HuH-7 (cell line): ENCODE results near the gene SPATA22.
"Not testable (repeated sequence)": the region's sequence is repeated elsewhere in the genome, so short reads cannot be mapped to it uniquely, and the experiment has no call there.

Source experiments
- DNase-seq: peaks from one replicate; pipeline ENCODE4 v3.0.0; 2011; ENCODE audit warnings: low spot score

The SPATA22 gene

GRCh38 chr17:3472137-3472536, 518 bp upstream of the SPATA22 start:
- DNase-seq: no peak

GRCh38 chr17:3469529-3469928, 2.1 kb downstream of the SPATA22 start:
- no peak for DNase-seq

DNA sequence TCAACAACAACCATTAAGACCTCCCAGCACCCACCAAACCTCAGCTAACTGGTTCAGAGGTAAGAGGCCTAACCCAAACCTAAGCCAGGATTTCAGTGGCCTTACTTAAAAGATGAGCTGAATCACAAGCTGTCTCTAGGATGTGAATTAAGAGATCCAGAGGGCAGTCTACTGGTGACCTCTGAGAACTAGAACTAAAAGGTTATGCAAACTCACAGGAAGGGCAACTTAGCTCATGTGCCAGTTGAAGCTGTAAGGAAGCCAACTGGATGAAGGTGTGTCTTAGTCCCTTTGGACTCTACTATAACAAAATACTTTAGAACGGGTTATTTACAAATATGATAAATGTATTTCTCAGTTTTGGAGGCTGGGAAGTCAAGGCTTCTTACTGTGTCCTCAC, 5.3 kb downstream of the SPATA22 start:
- DNase-seq: not testable (repeated sequence)

GRCh38 chr17:3448059-3448665, 23.5 kb downstream of the SPATA22 start:
- no peak for DNase-seq

DNA sequence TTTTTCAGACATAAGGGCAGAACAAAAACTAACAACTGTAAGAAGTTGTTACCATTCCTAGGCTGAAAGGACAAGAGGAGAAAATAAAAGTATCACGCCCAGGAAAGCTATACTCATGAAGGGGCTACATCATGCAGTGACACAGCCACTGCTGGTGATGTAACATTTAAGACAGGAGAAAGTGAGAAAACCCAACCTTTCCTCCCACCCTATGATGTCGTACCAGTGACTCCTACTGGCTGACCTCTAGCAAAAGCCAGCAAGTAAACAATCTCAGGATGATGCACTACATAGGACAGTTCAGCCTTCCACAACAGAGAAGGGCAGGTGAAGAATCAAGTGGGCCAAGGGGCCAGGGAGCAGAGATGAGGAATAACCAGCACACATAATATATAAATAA, 24.0 kb downstream of the SPATA22 start:
- DNase-seq: no peak

- no peak for DNase-seq
Observed at GRCh38 chr17:3440451-3440850, 31.2 kb downstream of the SPATA22 start.

- no peak for DNase-seq
Observed at GRCh38 chr17:3438368-3438767, 33.3 kb downstream of the SPATA22 start.

GRCh38 chr17:3433741-3434140, 37.9 kb downstream of the SPATA22 start, which contains the start of gene OR1E2:
Gene OR1E2, minus strand, starts transcription at chr17:3433841. Its CDS starts 0 bp downstream, at chr17:3433841.
- DNase-seq: no peak

DNA sequence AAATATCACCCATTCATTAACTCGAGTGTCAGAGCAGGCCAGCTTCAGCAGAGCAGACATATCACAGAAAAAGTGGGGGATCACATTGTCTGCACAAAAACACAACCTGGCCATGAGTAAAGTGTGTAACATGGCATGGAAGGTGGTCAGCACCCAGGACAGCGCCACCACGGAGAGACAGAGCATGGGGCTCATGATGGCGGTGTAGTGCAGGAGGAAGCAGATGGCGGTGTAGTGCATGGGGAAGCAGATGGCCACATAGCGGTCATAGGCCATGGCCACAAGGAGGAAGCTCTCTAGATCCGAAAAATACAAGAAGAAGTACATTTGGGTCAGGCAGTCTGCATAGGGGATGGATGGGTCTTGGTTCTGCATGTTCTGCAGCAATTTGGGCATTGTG, 38.4 kb downstream of the SPATA22 start:
- DNase-seq: peak; percentile 12

DNA sequence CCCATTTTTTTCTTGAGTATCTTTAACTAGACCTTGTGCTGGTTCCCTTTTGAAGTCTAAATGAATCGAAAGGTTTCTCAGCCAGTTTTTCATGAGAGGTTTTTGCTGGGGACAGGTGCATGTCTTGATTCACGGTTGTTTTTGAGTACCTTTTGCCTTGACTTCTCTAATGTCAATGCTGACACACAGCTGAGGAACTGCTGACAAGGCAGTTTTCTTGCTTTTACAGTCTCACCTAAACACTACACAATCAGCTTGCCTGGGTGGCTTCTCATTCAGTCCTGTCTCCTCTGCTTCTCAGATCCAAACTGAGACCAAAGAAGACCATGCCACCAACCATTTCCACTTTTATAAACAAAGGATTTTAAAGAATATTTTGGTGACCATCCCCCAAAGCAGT, 53.4 kb downstream of the SPATA22 start:
- no peak for DNase-seq

DNA sequence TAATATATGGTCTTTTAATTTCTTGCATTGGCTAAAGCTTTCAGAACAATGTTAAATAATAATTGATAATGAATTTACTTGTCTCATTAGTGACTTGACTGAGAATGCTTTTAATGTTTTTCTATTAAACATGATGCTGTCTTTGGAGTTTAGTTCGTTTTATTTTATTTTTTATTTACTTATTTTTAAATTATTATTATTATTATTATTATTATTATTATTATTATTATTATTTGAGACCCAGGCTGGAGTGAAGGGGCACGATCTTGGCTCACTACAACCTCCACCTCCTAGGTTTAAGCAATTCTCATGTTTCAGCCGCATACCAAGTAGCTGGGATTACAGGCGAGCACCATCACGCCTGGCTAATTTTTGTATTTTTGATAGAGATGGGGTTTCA, 56.0 kb downstream of the SPATA22 start:
- DNase-seq: no peak

DNA sequence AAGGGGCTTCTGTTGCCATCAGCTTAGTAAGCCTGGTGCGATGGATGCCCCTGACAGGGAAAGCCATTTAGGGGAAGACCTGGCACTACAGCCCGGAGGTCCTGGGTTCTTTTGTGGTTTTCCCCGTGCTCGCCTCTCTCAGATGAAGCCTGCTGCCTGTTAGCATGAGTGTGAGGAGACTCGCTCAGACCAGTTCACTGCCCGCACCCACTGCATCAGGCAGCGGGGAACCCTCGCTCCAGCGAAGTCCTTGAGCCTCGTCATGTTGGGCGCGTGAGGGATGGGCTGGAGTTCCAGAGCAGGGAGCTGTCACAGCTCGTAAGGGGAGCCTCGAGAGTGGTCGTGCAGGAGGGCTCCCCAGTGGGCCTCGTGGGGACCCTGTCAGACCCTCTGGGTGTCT, 59.4 kb downstream of the SPATA22 start:
- DNase-seq: not testable (repeated sequence)

- DNase-seq: no peak
Observed at GRCh38 chr17:3411070-3411469, 60.5 kb downstream of the SPATA22 start, which contains the start of gene OR3A3. Gene OR3A3, plus strand, starts transcription at chr17:3411370.

DNA sequence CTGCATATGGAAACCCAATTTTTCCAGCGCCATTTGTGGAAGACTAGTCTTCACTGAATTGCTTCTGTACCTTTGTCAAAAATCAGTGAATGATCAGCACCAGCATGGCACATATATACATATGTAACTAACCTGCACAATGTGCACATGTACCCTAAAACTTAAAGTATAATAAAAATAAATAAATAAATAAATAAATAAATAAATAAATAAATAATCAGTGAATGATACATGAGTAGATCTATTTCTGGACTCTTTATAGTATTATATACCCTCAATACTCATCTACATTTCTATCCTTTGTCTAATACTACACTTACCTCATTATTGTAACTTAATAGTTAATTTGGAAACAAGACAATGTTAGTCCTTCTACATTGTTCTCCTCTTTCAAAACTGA, 67.8 kb downstream of the SPATA22 start:
- not testable (repeated sequence) for DNase-seq

DNA sequence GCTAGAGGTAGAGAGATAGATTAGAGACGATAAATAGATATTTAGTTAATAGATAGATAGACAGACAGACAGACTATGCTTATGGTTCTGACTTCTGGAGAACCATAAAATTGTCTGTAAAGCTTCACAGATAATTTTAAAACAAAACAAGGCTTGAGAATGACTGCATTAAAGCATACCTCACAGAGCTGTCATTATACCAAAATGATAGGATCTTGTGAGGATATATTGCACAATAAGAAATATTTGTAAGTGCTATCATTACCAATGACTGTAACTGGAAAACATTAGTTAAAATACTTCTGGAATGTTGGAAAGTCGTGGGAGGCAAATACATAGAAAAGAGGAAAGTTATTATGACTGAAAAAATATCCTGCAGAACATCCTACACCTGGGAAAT, 69.8 kb downstream of the SPATA22 start:
- no peak for DNase-seq

GRCh38 chr17:3400055-3400454, 71.6 kb downstream of the SPATA22 start:
- DNase-seq: no peak

- no peak for DNase-seq
Observed at GRCh38 chr17:3398310-3398709, 73.3 kb downstream of the SPATA22 start, which contains the start of gene OR1E1. Gene OR1E1, minus strand, starts transcription at chr17:3398410. Its CDS starts 0 bp downstream, at chr17:3398410.

DNA sequence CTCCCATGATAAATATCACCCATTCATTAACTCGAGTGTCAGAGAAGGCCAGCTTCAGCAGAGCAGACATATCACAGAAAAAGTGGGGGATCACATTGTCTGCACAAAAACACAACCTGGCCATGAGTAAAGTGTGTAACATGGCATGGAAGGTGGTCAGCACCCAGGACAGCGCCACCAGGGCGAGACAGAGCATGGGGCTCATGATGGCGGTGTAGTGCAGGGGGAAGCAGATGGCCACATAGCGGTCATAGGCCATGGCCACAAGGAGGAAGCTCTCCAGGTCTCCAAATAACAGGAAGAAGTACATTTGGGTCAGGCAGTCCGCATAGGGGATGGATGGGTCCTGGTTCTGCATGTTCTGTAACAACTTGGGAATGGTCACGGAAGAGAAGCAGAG, 73.8 kb downstream of the SPATA22 start:
- not testable (repeated sequence) for DNase-seq
